ENCODE data around the gene FBL.
"Not testable (repeated sequence)": the region's sequence is repeated elsewhere in the genome, so short reads cannot be mapped to it uniquely, and the experiment has no call there.

GRCh38 chr19:39882645-39883044, 36.5 kb upstream of the FBL start:
- TF ChIP-seq CTCF (conservative IDR thresholded peaks at IDR 0.05; ENCODE audit: low read length); EZH2phosphoT487 (IDR thresholded peaks at IDR 0.05; ENCODE audit: borderline replicate concordance, low read depth, low read length): not testable (repeated sequence)
